ENCODE results near the gene ERRFI1.

Gene ERRFI1

DNA sequence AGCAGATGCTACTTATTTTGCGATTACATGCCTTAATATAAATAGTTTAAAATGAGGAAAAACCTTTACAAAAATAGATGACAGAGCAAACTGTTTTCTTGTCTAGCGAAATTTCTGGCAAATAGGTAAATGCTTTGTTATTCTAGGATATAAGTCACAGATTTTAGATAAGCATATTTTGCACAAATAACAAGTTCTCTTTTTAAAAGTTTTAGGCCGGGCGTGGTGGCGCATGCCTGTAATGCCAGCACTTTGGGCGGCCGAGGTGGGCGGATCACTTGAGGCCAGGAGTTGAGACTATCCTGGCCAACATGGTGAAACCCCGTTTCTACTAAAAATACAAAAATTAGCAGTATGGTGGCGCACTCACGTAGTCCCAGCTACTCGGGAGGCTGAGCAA, 20.3 kb upstream of the ERRFI1 start:
- DNase-seq (ENCODE audit: low spot score): no peak

DNA sequence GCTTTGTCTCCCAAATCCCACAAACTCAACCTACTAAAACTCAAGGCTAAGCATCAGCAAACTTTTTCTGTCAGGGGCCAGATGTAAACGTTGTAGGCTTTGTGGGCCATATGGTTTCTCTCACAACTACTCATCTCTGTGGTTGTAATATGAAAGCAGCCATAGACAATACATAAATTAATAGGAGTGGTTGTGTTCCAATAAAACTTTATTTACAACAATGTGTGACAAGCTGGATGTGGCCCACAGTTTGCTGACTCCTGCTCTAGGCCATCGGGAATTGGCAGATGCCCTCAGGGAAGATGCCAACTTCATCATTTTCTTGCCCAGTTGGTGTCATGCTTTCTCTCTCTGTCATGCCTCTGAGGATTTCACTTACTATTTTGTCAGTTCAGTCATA, 17.5 kb upstream of the ERRFI1 start:
- no peak for DNase-seq (ENCODE audit: low spot score)

- no peak for DNase-seq (ENCODE audit: low spot score)
Observed at GRCh38 chr1:8042134-8042533, 16.0 kb upstream of the ERRFI1 start.

DNA sequence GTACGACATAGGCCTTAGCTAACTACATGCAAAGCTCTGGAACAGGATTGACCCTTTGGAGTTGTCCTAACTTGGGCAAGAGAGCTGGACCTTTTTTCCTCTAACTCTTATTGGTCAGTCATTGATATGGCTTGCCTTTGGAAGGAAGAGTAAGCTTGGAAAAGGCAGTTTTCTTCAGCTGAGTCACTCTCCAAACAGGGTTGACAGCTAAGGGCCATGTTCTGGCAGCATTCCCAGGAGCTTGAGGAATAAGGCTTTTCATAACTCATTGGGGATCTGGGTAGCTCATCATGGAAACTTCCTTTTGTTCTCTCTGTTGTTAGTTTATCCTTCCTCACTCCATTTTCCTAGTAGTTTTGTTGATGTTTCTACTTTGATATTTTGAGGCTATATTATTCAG, 14.5 kb upstream of the ERRFI1 start:
- no peak for DNase-seq (ENCODE audit: low spot score)

DNA sequence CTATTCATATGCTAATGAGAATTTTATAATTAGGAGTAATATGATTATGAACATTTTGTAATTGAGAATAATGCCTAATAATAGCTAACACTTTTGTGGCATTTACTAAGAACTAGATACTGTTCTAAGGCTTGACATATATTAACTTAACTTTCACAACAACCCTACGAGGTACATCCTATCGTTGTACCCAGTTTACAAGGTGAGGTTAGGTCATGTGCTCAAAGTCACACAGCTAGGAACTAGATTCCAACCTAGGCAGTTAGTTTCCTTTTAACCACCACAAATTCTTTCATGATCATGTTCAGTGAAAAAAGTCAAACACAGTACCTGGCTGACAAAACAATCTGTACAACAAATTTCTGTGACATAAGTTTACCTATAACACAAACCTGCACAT, 13.0 kb upstream of the ERRFI1 start:
- DNase-seq (ENCODE audit: low spot score): no peak

DNA sequence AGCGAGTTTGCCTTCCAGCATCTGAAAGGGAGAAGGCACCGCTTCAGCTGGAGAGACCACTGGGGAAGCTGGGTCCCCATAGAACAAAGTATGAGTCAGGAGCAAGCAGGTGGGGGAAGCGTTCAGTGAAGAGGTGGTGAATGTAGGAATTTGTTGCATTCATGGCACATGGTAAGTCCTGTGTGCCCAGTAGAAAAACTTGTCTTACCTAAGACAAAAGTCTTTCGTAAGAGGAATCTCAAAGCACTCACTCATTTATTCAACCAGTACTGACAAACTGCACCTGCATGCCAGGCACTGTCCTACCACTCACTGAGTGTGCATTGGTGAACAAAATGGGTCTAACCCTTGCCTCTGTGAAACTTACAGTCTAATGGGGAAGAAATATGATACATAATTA, 9.2 kb upstream of the ERRFI1 start:
- no peak for DNase-seq (ENCODE audit: low spot score)

DNA sequence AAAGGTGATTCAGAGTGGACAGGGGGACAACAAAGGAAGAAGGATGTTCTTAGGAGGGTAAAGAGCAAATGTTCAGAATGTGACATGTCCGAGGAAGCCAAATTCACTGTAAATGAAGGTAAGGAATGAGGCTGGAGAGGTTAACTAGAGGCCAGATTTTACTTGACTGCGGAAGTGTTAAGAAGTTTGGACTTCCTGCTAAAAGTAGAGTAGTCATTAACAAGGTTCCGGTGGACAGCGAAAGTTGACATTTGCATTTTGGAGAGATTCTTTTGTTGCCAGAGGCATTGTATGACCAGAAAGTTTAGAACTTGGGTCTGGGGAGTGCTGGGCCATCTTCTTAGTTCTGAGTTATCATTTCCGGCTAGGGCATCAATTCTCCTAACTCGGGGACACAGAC, 7.2 kb upstream of the ERRFI1 start:
- no peak for DNase-seq (ENCODE audit: low spot score)

DNA sequence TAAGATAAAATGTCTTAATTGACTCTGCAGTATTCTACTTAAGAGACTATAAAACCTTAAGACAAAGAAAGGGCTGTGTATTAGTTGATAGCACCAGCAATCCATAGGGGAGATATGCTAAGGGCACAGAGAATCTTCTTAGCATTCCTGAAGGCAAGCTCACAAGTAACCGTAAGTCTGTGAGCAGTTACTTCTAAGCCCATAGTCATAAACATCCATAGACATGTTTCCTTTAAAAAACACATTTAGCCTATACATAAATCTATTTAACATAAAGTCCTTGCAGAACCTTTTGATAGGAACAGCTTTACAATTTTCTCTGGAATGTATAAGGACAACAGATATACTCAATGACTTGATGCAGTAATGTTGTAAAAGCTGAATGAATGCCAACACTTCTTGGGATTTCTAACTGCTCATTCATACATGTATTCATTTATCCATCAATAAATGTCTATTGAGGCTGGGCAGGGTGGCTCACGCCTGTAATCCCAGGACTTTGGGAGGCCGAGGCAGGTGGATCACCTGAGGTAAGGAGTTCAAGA, 6.3 kb upstream of the ERRFI1 start:
- DNase-seq (ENCODE audit: low spot score): no peak

DNA sequence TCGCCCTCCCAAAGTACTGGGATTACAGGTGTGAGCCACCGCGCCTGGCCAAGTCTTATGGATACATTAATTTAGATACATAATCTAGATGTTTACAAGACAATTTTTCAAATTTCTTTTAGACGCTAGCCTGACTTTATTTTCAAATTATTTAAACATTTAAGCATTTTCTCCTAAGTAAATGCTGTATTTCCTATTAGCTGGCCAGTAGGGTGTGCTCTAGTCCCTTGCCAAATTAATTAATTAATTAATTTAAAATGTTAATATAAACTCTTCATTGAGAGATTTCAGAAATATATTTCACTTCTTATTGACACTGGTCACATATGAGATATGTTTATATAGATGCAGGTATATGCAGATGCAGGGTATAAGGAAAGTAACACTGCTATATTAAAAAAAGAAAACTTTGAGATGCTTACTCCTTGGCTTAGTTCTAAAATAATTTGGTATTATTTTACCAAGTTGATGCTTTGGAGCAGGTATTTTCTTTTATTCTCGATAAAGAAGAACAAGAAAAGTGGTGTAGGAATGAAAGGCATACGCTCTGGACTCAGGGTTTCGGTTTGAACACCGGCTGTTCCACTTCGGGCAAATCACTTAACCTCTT, 5.2 kb upstream of the ERRFI1 start:
- DNase-seq (ENCODE audit: low spot score): no peak

DNA sequence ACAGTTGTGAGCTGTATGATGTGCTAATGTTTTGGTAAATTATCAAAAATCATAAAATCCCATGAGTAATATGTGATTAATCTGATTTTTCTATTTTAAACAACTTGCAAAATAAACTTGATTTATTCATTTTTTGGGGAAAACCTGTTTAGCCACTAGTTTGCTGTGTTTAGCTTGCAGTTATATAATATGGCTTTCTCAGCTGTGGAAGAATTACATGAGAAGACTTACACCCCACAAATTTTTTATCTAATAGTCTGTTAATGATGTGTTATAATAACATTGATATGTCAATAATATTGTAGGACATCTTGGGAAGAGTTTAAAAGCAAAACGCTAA, 2.4 kb upstream of the ERRFI1 start:
- no peak for DNase-seq (ENCODE audit: low spot score)

DNA sequence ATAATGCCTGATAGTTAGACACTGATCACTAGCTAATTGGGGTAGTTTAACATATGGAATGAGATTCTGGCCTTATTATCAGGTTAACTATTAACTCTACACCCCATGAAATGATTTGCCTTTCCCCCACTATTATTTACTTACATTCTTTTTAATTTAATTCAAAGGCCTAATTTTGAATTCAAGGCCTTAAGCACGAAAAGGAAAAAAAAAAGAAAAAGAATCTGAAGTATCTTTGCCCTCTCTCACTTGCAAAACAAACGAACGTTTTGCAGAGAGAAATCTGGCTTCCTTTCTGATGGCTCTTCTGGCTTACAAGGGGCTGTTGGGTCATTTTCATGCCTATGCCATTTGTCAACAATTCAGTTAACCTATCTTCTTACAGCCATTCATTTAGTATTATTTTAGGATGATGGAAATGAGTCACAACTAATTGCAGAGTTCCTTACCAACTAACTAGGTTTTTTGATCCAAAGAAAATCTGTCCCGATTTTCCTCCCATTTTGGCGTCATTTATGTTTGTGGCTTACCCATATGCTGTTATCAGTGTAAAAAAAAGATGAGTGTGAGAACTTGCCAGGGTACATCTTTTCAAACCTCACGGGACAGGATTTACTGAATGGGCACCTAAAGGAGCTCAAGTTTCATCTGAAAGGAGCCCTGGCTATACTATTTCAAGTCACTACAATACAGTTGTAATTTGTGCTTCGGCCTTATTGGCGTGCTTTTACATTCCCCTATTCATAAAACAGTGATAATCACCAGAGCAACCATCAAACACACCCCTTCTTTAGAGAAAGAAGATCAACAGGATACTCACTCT, 1.9 kb upstream of the ERRFI1 start:
- no peak for DNase-seq (ENCODE audit: low spot score)

- DNase-seq (ENCODE audit: low spot score): no peak
Observed at GRCh38 chr1:8026976-8027747, 1.1 kb upstream of the ERRFI1 start.

GRCh38 chr1:8025671-8026144, 401 bp downstream of the ERRFI1 start:
- no peak for DNase-seq (ENCODE audit: low spot score)

GRCh38 chr1:8025061-8025670, 943 bp downstream of the ERRFI1 start:
- DNase-seq (ENCODE audit: low spot score): no peak

- no peak for DNase-seq (ENCODE audit: low spot score)
Observed at GRCh38 chr1:8024329-8024728, 1.8 kb downstream of the ERRFI1 start.

GRCh38 chr1:8023995-8024313, 2.2 kb downstream of the ERRFI1 start:
- no peak for DNase-seq (ENCODE audit: low spot score)

DNA sequence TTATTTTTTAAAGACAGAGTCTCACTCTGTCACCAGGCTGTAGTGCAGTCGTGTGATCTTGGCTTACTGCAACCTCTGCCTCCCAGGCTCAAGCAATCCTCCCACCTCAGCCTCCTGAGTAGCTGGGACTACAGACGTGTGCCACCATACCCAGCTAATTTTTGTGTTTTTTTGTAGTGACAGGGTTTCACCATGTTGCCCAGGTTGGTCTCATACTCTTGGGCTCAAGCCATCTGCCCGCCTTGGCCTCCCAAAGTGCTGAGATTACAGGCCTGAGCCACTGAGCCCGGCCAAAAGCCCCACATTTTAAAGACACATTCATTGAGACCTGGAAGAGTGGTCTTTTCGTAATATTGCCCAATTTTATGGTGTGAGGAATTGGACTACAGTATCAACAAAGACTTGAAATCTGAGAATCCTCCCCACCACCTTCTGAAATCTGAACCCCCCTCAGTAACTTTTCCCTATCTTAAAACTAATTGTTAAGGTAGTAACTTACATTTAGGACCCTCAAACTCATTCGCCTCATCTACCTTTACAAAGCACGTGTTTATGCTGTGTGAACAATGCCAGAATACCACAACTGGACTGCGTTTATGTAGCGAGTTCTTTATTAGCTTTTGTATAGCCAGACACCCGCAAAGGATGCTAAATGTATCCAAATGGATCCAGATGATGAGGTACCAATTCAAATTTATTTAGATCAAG, 2.7 kb downstream of the ERRFI1 start:
- DNase-seq (ENCODE audit: low spot score): no peak

DNA sequence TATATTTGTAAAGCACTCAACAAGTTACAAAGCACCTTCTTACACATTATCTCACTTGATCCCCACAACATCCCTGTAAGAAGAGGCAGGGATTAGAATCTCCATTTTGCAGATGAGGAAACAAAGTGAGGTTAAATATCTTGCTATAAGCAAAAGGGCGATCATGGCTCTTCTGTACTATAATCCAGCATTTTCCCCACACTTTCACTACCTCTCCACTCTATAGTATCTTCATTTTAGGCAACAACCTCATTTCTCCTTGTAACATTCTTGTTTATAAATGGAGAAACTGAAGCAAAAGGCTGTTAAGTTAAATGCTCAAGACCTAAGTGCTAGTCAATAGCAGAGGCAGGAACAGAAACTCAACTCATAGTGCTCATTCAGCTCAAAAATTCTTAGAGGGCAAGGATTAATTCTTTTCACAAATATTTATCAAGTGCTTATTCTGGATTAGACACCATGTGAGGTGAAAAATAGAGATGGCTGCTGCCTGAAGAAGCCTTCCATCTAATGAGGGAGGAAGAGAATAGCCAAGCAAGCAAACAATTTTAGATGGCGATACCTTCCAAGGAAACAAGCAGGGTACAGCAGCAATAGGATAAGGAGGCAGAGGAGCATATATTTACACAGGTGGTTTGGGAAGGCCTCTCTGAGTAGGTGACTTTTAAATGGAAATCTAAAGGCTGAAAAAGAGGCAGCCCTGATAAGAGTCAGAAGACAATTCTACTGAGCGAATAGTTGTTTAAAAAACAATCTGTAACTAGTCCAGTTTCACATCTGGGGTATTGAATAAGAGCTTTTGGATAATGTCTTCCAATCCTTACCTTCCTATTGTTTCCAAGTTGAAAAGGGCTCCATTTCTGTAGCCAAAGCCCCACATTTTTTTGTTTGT, 3.5 kb downstream of the ERRFI1 start:
- DNase-seq (ENCODE audit: low spot score): no peak

GRCh38 chr1:8021676-8022266, 4.3 kb downstream of the ERRFI1 start:
- DNase-seq (ENCODE audit: low spot score): no peak

GRCh38 chr1:8020032-8020431, 6.1 kb downstream of the ERRFI1 start:
- DNase-seq (ENCODE audit: low spot score): no peak
